Midbrain (tissue), 1 donor: ENCODE measurements around the gene DSG3.

Source experiments
- DNase-seq: peaks from one replicate; lab custom pipeline; 2025; lab: John Stamatoyannopoulos, UW

Gene DSG3

DNA sequence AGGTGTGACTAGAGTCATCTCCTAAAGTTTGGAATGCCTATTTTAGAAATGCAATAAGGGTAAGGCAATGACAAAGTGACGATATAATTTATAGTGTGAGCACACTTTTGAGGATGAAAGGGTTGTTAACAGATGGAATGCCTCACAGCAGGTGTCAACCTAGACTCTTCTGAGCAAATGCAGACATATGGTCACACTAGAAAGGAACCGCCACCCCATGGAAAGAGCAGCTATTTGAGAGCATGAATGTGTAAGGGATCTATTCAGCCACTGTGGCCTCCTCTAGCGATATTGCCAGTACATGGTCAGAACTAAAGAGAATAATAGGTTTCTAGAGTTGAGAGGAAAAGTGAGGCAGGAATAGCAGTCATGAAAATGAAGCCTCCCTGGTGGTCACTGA is 68.9 kb downstream of the DSG3 start:
- no peak for DNase-seq

DNA sequence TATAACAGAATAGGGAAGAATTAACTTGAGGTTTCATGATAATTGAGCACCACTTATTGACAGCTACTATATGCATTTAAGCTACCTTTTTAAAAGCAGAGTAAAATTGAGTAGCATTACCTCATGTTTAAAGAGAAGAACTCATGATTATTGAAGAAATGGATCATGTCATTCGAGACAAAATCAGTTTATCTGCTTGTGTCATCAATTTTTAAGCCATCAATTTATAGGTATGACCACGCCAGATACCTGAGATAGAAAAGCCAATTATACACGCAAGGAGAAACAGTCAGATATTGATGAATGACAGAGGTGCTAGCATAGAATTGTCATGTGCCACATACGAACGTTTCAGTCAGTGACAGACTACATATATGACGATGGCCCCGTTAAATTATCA is 78.8 kb downstream of the DSG3 start:
- no peak for DNase-seq
